Left lung (tissue), 10 donors: Measurements from ENCODE around the gene FLRT2. TPM values are rescaled to one million over a fixed set of nuclear protein-coding genes. Genes with fewer than 3 reads are reported as not detected.

Experiments used
- ATAC-seq: fragments of 200-7000 bp; cut with Tn5 transposase; one replicate; pipeline ENCODE4 v1.9.1; 2020; ENCODE audit warnings: moderate library complexity
- DNase-seq, 4 donors: peaks; one replicate each; pipeline ENCODE4 v3.0.0-alpha.2; 2013 to 2020
- H3K27ac ChIP-seq, 2 donors: fragments of 200-600 bp; sonication (generic) in 1 of 2; one replicate each; pipeline versions ENCODE4 v1.5.0 to v1.8.0; 2020 to 2021
- H3K27me3 ChIP-seq, 2 donors: fragments of 200-600 bp; sonication (generic) in 1 of 2; one replicate each; pipeline versions ENCODE4 v1.5.0 to v1.8.0; 2020 to 2021
- H3K36me3 ChIP-seq, 2 donors: fragments of 200-600 bp; sonication (generic) in 1 of 2; one replicate each; pipeline versions ENCODE4 v1.5.0 to v1.8.0; 2020 to 2021
- H3K4me1 ChIP-seq, 2 donors: fragments of 200-600 bp; one replicate each; pipeline ENCODE4 v1.8.0; 2021
- H3K4me3 ChIP-seq, 2 donors: fragments of 200-600 bp; sonication (generic) in 1 of 2; one replicate each; pipeline versions ENCODE4 v1.5.0 to v1.8.0; 2020 to 2021; ENCODE audit warnings: mild to moderate bottlenecking in 1 of 2
- H3K9me3 ChIP-seq, 2 donors: fragments of 200-600 bp; sonication (generic) in 1 of 2; one replicate each; pipeline versions ENCODE4 v1.5.0 to v1.8.0; 2020 to 2021
- CTCF ChIP-seq, 2 donors: fragments of 200-600 bp; sonication (generic) in 1 of 2; IDR thresholded peaks; one replicate each; pipeline versions ENCODE4 v1.5.0 to v1.8.0; 2021; ENCODE audit warnings: antibody characterized with exemption in 2 of 2
- intact Hi-C, 2 donors: fragments of 100-400 bp; cut with DNase I; formaldehyde crosslinking; loops; one replicate each; pipeline versions ENCODE4 v1.11.2 to v1.14.2; 2022
- polyA plus RNA-seq, 6 donors: library from polyadenylated mRNA; unstranded; fragments of 120-200 nt; gene quantifications; one replicate each; pipeline ENCODE4 v1.2.1, GENCODE V29; 2013; ENCODE audit not compliant: insufficient read length in 6 of 6
- total RNA-seq, 2 donors: library from RNA; stranded (reverse); fragmentation: NEBNext Ultra II Directional; extraction: Animal tissue kit (Norgen Biotek cat#: 25700); gene quantifications; one replicate each; pipeline ENCODE4 v1.2.1, GENCODE V29; 2021
- donor health status: DM: no; HTN: yes; CAD: no.
- donor health status: DM: no; HTN: no; CAD: no.

The FLRT2 gene
- total and polyA plus RNA-seq, 8 donors: 19.1 to 51.3 (median 35.3) TPM

DNA sequence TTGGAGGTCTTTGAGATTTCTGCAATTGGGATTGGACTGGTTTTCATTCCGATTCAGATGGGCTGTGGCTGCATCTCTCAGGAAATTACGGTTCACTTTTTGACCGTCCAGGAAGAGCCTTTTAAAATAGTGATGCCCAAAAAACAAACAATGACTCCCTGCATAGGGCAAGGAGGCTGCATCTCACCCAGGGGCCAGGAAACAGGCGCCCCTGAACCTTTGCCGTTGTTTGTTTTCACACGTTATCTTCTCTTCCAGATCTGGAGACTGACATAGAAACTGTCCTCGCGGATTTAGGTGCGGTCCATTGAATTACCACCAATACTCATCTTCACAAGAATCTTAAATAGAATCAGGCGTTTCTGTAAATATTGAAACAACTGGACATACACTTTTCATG, 66.0 kb downstream of the FLRT2 start:
- no peak overlapping the region for H3K27ac ChIP-seq
- intact Hi-C loops: no loop called here
- no peaks in the 10 kb centered on the region for H3K36me3 ChIP-seq
- no peak overlapping the region for H3K4me3 ChIP-seq
- no peak for TF ChIP-seq CTCF (IDR thresholded peaks at IDR 0.05)
- ATAC-seq (no peak), DNase-seq (no peak)
- no peaks in the 10 kb centered on the region for H3K27me3 ChIP-seq
- no peaks in the 10 kb centered on the region for H3K9me3 ChIP-seq
- H3K4me1 ChIP-seq: no peaks in the 10 kb centered on the region

- no peak for TF ChIP-seq CTCF (IDR thresholded peaks at IDR 0.05)
- Histone ChIP-seq H3K27ac (no peak overlapping the region), H3K27me3 (no peaks in the 10 kb centered on the region), H3K4me3 (no peak overlapping the region), H3K9me3 (no peaks in the 10 kb centered on the region), H3K4me1 (no peaks in the 10 kb centered on the region), H3K36me3 (no peaks in the 10 kb centered on the region)
- ATAC-seq (no peak), DNase-seq (no peak)
- intact Hi-C loops: no loop called here
These were observed 66.6 kb downstream of the FLRT2 start for GRCh38 chr14:85596562-85596961.

DNA sequence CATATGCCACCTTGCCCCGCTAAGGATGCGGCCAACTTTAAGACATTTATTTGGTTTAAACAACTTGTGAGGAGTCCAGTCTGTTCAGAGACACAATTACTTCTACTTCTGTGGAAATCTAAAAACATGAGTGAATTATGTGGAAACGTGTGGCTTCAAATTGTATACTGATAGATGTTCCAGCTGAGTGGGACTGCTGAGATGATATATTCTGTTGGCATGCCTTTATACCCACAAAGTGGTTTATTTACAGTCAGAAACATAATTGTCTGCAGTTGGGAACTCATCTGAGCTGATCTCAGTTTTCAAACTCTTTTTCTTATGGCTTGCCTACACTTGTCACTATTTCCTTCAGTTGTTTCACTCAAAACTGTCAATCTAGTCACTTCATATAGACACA, 67.8 kb downstream of the FLRT2 start:
- no peaks in the 10 kb centered on the region for H3K4me1 ChIP-seq
- no peaks in the 10 kb centered on the region for H3K36me3 ChIP-seq
- DNase-seq: no peak
- no peaks in the 10 kb centered on the region for H3K27me3 ChIP-seq
- H3K27ac ChIP-seq: no peak overlapping the region
- no peaks in the 10 kb centered on the region for H3K9me3 ChIP-seq
- TF ChIP-seq CTCF (IDR thresholded peaks at IDR 0.05): no peak
- ATAC-seq: no peak
- intact Hi-C loops: no loop called here
- no peak overlapping the region for H3K4me3 ChIP-seq

- DNase-seq: no peak
- no peak for TF ChIP-seq CTCF (IDR thresholded peaks at IDR 0.05)
- peak; percentile 78 for ATAC-seq
- H3K27me3 ChIP-seq: no peaks in the 10 kb centered on the region
- no peaks in the 10 kb centered on the region for H3K4me1 ChIP-seq
- no peak overlapping the region for H3K4me3 ChIP-seq
- H3K27ac ChIP-seq: peak overlapping the region; percentile 0 to 57
- no peaks in the 10 kb centered on the region for H3K36me3 ChIP-seq
- no peaks in the 10 kb centered on the region for H3K9me3 ChIP-seq
- intact Hi-C loops: no loop called here
These were observed 70.0 kb downstream of the FLRT2 start for GRCh38 chr14:85599939-85600338.

GRCh38 chr14:85601246-85601645, 71.3 kb downstream of the FLRT2 start:
- H3K27ac ChIP-seq: no peak overlapping the region
- DNase-seq: no peak
- H3K9me3 ChIP-seq: no peaks in the 10 kb centered on the region
- no peak for ATAC-seq
- H3K4me1 ChIP-seq: no peaks in the 10 kb centered on the region
- intact Hi-C loops: no loop called here
- no peak for TF ChIP-seq CTCF (IDR thresholded peaks at IDR 0.05)
- H3K36me3 ChIP-seq: no peaks in the 10 kb centered on the region
- H3K4me3 ChIP-seq: no peak overlapping the region
- H3K27me3 ChIP-seq: no peaks in the 10 kb centered on the region
